ENCODE results near the gene INSC.

DNA sequence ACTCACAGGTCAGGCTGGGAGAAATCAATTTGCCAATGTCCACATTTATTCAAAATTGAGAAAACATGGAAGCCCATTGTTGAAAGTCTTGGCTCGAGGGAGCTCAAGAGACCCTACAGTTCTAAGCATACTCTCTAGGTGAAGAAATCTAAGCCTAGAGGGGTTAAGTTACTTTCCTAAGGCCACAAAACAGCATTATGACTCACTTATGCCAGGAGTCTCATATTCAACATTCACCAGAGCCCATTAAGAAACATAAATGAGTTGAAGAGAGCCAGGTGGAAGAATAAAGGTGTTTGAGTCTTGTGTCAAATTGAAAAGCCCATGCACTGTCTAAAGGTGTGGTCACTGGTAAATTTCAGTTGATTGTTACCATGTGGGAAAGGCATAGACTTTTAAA is 108.1 kb downstream of the INSC start:
- no peak for TF ChIP-seq CTCF (conservative IDR thresholded peaks at IDR 0.05; ENCODE audit: low read depth, low read length)
- no peak for TF ChIP-seq EZH2 (IDR thresholded peaks at IDR 0.05; ENCODE audit: low read length, unreplicated experiment)
